HG03565 (cell line): ENCODE measurements around the gene COX7A1.
"Not testable (repeated sequence)": the region's sequence is repeated elsewhere in the genome, so short reads cannot be mapped to it uniquely, and the experiment has no call there.

Experiments
- ATAC-seq: cut with Tn5 transposase; IDR thresholded peaks from one replicate; pipeline ENCODE4 v1.9.1; 2021; ENCODE audit warnings: mild to moderate bottlenecking, moderate library complexity; ENCODE audit not compliant: unreplicated experiment

COX7A1 gene

GRCh38 chr19:36142046-36142445 lies 10.2 kb downstream of the COX7A1 start:
- ATAC-seq = no peak

- ATAC-seq = peak; percentile 45
These were observed 11.0 kb downstream of the COX7A1 start for GRCh38 chr19:36141039-36141927.

GRCh38 chr19:36140304-36141038 lies 11.8 kb downstream of the COX7A1 start:
- ATAC-seq = no peak

GRCh38 chr19:36139473-36140303 lies 12.6 kb downstream of the COX7A1 start, which contains the start of gene CAPNS1:
Gene CAPNS1, plus strand, starts transcription at chr19:36140066. Its CDS starts 946 bp downstream, at chr19:36141012.
- peak; percentile 77 for ATAC-seq

- no peak for ATAC-seq
These were observed 13.2 kb downstream of the COX7A1 start for GRCh38 chr19:36139120-36139472.

- no peak for ATAC-seq
These were observed 15.1 kb downstream of the COX7A1 start for GRCh38 chr19:36136964-36137686.

- not testable (repeated sequence) for ATAC-seq
These were observed 17.4 kb downstream of the COX7A1 start for GRCh38 chr19:36134867-36135266.

GRCh38 chr19:36131221-36131620 lies 21.0 kb downstream of the COX7A1 start:
- ATAC-seq = not testable (repeated sequence)

GRCh38 chr19:36128392-36128736 lies 23.9 kb downstream of the COX7A1 start:
- no peak for ATAC-seq

- no peak for ATAC-seq
These were observed 26.7 kb downstream of the COX7A1 start for GRCh38 chr19:36125557-36125956.

- no peak for ATAC-seq
These were observed 30.6 kb downstream of the COX7A1 start for GRCh38 chr19:36121486-36122124.

GRCh38 chr19:36120984-36121358 lies 31.3 kb downstream of the COX7A1 start:
- no peak for ATAC-seq

GRCh38 chr19:36120092-36120983 lies 31.9 kb downstream of the COX7A1 start:
- ATAC-seq = no peak

- no peak for ATAC-seq
These were observed 36.0 kb downstream of the COX7A1 start for GRCh38 chr19:36116344-36116637.

- no peak for ATAC-seq
These were observed 36.5 kb downstream of the COX7A1 start, which contains the start of gene TBCB for GRCh38 chr19:36115453-36116343. Gene TBCB, plus strand, starts transcription at chr19:36115468. Its CDS starts 93 bp downstream, at chr19:36115561.

- peak; percentile 72 for ATAC-seq
These were observed 37.4 kb downstream of the COX7A1 start, which contains the start of gene POLR2I for GRCh38 chr19:36114721-36115452. Gene POLR2I, minus strand, starts transcription at chr19:36114875. Its CDS starts 19 bp downstream, at chr19:36114856.
